HG02885 (cell line): ENCODE measurements around the gene COPS6.

ENCODE experiments used
- ATAC-seq: cut with Tn5 transposase; IDR thresholded peaks from one replicate; pipeline ENCODE4 v1.9.1; 2021; ENCODE audit warnings: mild to moderate bottlenecking; ENCODE audit not compliant: unreplicated experiment, poor library complexity

COPS6 gene

DNA sequence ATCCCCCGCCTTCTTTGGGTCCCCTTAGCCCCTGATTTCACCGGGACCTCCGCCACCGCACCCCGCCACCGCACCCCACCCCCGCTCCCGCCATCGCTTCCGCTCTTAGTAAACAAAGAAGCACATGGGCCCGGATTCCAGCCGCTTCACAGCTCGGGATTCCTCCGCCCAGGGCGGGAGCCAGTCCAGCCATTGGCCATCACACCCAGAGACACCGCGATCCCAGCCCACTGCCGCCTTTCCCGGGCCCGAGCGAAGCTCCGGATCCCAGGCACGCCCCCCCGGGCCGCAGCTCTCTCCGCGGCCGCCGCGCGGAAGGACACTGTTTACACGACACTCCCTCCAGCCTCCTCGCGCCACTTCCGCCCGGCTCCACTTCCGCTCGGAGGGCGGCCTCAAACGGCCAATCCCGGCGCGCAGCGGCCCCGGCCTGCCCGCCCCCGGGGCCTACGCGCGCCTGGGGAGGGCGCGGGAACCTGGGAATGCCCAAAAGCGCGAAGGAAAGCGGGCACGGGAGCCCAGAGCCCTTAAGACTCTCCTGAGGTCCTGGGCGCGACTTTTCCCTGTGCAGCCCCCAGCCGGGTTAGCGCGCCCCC, 11.7 kb downstream of the COPS6 start:
- ATAC-seq, result peak; percentile 72

DNA sequence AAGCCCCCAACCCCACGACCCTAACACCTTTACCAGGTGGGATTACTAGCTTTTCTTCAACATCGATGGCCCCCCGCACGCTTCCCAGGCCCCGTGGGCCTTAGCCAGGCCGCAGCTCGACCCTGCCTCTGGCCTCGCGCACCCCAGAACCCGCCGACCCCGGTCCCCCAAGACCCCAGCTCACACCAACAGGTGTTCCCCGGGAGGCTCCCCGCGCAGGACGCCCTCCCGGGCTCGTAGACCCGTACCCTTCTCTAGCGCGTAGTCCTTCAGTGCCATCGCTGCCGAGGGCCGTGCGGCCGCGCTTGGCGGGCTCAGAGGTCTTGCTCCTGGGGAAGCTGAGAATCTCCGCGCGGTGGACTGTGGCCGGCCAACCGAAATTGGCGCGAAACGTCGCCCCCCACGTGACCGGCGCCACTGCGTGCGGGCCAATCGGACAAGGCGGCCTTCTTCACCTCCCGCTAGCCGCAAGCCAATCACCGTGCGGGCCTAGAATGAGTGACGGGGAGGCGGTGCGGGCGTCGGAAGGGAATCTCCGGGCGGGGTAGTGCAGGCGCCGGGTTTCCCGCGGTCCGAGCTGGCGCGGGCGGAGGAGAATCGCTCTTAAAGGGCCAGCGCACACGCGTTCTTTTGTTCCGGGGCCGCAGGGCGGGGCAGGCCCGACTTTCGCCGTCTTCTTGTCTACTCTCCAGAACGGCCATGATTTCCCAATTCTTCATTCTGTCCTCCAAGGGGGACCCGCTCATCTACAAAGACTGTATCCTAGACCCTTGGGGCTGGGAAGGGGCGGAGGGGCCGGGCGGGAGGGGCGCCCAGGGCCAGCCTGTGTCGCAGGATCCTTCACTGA, 12.5 kb downstream of the COPS6 start, which contains the start of the genes AP4M1 and MCM7:
TSS of gene AP4M1 (plus strand) at position 628 of the 847 bp plus-strand sequence. CDS start at position 700, 72 bp downstream.
TSS of gene MCM7 (minus strand) at position 382 of the 847 bp plus-strand sequence. CDS start at position 279, 103 bp downstream.
- peak; percentile 87 for ATAC-seq

DNA sequence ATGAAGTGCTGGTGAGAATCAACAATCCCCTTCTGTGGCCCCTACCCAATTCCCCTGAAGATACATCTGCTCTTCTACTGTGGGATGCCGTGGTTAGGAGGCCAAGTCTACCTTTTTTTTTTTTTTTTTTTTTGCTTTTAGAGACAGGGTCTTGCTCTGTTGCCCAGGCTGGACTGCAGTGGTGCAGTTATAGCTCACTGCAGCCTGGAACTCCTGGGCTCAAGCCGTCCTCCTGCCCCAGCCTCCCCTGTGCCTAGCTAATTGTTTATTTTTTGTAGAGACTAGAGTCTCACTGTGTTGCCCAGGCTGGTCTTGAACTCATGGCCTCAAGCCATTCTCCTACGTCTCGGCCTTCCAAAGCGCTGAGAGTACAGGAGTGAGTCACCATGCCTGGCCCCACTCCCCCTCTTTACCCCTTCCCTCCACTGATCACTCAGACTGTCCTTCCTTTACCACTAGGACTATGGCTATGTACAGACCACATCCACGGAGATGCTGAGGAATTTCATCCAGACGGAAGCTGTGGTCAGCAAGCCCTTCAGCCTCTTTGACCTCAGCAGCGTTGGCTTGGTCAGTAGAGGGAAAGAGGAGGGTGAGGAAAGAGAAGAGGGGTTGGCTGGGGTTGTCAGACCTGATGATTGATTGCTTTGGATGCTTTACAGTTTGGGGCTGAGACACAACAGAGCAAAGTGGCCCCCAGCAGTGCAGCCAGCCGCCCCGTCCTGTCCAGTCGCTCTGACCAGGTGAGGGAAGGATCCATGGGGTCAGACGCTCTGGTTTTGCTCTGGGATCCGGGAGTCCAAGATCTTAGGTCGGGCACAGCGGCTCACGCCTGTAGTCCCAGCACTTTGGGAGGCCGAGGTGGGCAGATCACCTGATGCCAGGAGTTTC, 14.4 kb downstream of the COPS6 start:
- ATAC-seq, result no peak

DNA sequence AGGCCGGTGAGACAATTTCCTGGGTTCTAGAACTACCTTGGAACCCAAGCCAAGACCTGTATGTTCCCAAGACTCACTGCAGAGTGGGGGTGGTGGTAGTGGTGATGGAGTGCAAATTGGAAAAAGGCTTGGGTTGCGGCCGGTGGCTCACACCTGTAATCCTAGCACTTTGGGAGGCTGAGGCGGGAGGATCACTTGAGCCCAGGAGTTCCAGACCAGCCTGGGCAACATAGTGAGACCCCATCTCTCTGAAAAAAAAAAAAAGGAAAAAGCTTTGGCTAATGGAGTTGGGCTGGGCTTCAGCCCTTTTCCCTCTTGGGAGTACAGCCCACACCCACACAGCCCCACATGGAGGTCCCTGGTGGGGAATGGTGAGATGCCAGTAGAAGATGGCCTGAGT, 16.8 kb downstream of the COPS6 start:
- no peak for ATAC-seq

DNA sequence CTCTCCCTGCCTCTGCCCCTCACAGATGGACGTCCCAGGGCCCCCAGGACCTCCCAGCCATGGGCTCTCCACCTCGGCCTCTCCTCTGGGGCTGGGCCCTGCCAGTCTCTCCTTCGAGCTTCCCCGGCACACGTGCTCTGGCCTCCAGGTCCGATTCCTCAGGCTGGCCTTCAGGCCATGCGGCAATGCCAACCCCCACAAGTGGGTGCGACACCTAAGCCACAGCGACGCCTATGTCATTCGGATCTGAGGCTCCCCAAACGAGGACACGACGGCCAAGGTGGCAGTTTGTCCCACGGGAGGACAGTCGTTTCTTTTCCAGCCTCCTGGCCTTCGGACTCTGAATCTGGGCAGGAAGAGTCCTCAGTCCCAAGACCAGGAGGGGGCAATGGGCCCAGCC, 17.9 kb downstream of the COPS6 start:
- ATAC-seq, result no peak

DNA sequence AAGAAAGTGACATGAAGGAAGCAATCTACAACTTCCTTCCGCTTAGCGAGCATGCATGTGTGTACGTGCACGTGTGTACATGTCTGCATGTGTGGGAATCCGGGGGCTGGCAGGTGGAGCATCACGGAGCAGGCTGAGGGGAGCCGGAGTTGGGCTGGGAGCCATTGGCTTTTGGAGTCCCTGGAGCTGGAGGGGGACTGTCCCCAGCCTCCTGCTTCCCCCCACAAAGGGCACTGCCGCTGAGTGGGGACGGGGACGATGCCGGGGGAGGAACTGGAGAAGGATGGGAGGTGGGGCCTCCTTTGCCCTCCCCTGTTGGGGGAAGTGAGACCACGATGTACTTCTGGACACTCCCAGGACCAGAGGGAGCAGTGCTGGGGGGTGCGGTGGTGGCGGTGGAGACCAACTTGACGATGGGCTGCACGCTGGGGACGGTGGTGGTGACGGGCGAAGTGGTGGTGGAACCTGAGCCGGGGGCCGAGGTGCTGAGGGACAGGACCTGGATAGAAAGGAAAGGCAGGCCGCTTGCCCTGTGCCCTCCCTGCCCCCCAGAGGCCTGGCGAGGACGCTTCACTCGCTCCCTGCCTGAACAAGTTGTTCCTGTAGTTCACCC, 18.5 kb downstream of the COPS6 start:
- ATAC-seq, result no peak

DNA sequence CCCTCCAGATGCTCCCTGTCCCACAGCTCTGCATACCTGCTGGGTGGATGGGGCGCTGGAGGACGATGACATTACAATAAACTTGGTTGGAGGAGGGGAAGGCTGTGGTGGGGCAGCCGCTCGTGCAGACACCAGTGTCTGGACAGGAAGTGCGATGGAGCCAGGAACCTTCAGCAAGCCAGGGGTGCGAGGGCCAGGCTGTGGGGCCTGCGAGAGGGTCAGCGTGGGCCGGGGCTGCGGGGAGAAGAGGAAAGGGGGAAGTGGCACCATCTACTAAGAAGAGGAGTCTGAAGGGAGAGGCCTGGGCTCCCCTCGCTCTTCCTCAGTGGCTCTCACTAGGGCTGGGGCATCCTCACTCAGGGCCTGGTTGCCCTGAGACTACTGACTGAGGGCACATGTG, 19.1 kb downstream of the COPS6 start:
- no peak for ATAC-seq

DNA sequence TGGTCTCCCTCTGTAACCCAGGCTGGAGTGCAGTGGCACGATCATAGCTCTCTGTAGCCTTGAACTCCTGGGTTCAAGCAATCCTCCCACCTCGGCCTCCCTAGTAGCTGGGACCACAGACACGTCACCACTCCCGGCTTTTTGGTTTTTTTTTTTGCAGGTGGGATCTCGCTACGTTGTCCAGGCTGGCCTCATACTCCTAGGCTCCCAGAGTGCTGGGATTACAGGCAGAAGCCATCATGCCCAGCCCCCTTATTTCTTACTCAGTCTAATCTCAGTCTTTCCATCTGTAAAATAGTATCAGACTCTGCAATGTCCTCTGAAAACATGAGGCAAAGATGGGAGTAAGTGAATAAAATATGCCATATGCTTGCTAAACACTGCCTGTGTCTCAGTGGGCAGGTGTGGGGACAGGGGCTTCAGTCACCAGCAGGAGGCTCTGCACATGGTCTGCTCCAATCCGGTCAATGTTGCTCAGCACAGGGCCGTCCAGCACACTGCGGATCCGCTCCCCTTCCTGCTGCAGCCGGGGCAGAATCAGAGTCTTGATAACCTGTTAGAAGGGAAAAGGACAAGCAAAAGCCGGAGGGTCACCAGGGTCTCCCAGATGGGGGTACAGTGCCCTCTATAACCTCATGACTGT, 20.9 kb downstream of the COPS6 start:
- ATAC-seq, result no peak

DNA sequence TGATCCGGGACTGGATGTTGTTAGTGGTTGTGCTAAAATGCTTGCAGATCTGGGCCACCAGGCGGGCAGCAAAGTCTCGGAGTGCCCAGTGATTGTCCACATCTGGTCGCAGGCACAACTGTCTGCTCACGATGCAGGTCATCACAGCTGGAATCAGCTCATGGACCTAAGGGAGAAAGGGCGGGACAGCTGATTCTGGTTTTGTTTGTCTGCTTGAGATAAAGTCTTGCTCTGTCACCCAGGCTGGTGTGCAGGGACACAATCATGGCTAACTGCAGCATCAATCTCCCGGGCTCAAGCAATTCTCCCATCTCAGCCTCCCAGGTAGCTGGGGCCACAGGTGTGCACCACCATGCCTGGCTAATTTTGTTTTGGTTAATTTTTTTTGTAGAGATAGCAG, 22.4 kb downstream of the COPS6 start:
- ATAC-seq, result no peak

DNA sequence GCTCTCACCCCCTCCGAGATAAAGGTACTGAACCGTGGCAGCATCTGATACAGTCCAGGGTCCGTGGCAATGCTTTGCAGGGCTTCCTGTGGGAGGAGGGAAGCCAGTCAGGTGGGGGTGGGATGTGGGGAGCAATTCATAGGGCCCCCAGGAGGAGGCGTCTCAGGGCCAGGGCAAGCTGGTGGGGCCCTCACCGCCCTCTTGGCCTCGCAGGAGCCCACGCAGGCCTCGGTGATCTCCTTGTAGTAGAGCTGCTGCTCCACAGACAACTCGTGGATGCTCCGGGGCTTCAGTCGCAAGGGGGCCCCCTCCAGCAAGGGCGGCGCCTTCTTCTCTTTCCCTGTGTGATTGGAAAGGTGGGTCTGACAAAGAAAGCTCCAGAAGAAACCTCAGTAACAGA, 23.1 kb downstream of the COPS6 start:
- ATAC-seq, result no peak

DNA sequence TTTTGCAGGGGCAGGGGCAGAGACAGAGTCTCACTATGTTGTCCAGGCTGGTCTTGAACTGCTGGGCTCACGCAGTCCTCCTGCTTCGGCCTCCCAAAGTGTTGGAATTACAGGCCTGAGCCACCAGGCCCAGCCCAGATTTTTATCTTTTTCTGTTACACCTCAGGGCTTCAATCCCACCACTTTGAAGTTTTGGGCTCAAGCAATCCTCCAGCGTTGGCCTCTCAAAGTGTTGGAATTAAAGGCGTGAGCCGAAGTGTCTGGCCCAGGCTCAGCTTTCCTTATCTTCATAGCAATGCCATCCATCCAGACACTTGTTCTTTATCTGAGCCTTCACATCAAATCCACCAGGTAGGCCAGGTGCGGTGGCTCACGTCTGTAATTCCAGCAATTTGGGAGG, 26.3 kb downstream of the COPS6 start:
- ATAC-seq, result no peak

DNA sequence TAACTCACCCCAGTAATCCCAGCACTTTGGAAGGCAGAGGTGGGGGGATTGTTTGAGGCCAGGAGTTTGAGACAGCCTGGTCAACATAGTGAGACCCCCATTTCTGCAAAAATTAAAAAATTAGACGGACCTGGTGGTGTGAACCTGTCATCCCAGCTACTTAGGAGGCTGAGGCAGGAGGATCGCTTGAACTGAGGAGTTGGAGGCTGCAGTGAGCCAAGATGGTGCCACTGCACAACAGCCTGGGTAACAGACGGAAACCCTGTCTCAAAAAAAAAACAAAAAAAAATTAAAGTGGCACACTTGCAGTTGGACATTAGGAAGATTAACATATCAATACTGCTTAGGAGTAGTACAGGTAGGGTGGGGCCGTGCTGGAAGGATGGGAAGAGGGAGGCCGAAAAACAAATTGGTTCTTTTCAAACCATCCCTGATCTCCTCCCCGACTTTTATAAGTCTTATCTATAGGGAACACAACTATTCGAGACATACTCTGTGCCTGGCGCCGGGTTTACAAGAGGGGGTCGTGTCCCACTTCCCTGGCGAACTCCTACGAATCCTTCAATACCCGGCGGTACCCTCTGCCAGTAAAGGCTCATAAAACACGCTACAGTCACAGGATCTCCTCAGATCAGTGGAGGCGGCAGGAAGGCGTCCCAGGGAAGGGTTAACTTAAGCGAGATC, 29.8 kb downstream of the COPS6 start:
- no peak for ATAC-seq

DNA sequence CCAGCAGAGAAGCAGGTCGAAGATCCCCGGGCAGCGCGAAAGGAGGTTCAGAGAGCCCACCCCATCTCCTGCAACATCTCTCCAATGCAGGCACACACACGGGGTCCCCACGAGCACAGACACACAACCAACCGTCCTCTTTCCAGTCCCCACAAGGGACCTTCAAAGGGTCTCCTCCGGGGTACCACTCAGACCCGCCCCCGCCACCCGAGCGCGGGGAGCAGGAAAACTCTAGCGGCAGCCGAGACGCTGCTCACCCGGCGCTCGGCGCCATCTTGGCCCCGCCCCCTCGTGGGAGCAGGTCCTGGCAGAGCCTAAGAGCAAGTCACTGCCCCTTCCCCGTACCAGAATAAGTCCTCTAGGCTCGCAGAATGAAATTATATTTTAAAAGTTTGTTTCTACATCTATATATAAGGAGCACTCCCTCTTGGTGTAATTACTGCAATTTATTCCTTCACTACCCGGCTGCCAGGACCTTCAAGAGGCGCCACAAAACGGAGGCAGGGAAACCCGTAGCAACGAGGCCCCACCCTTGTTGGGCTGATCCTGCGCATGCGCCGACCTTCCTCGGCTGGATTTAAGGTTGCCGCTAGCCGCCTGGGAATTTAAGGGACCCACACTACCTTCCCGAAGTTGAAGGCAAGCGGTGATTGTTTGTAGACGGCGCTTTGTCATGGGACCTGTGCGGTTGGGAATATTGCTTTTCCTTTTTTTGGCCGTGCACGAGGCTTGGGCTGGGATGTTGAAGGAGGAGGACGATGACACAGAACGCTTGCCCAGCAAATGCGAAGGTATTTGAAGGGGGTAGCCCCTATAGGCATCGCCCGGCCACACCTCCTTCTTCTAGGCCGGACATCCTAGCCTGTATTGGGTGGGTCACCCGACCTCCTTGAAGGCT, 30.6 kb downstream of the COPS6 start, which contains the start of the genes CNPY4 and TAF6:
TSS of gene CNPY4 (plus strand) at position 563 of the 898 bp plus-strand sequence. CDS start at position 674, 111 bp downstream.
TSS of gene TAF6 (minus strand) at position 287 of the 898 bp plus-strand sequence. CDS start 5,149 bp downstream, outside the sequence.
- ATAC-seq, result peak; percentile 78

DNA sequence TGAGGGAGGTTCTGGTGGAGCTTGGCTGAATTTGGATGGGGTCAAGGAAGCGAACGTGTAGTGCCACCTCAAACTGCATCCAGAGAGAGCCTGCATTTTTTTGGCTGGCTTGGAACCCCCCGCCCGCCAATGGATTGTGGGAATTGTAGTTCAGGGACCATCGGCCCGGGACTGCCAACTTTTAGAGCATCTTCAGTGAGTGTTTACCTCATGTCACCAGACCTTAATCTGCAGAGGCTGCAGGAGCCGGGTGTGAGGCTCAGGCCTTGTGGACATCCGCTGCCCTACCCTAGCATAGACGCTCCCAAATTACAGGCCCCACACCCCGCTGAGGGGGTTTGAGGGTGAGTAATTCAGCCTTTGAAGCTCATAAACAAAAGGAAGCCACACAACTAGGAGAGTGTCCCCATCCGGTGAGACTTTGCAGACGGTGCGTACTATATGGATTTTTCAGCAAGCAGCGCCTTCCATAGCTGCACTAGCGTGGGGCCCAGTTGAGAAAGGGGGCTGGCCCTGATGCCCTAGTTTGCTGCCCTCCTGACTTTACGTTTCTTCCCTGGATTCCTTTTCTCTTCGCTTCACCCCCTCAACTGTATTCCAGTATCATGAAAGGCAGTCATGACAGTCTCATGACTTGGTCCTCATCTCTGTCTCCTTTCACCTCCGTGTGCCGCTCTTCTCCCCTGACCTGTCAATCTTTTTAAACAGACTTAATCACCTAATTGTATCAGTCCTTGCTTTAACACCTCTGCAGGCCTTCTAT, 31.4 kb downstream of the COPS6 start:
- ATAC-seq, result peak; percentile 27

DNA sequence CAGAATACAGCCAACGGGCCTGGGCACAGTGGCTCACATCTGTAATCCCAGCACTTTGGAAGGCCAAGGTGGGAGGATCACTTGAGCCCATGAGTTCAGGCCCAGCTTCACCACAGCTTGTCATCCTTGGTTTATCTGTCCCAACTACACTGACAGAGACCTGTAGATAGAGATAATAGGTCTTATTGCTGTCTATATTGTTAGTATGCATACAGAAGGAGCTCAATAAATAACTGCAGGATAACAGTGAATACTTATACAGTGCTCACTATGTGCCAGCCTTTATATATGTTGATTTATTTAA, 31.9 kb downstream of the COPS6 start:
- no peak for ATAC-seq

DNA sequence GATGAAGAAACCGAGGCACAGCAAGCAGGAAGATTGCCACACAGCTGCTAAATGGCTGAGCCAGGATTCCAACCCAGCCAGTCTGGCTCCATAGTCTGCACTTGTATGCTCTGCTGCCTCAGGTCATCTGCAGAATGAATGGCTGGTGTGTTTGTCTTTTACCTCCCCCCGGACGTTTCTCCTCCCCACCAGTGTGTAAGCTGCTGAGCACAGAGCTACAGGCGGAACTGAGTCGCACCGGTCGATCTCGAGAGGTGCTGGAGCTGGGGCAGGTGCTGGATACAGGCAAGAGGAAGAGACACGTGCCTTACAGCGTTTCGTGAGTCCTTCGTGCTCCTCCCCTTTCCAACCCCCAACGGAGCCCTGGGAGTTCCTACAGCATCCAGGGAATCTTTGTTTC, 33.3 kb downstream of the COPS6 start:
- ATAC-seq, result no peak

DNA sequence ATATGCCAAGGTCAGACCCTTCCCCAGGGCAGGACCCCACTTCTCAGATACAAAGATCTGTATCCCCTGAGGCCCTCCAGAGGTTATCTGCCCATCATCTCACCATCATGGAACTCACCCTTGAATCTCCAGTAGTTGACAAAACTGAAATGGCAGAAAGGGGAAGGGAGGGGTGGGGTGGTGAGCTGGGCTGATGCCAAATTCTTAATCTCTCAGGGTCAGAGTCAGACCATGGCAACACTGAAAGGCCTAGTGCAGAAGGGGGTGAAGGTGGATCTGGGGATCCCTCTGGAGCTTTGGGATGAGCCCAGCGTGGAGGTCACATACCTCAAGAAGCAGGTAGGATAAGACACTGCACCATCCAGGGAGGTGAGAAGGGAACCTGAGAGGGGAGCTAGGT, 33.8 kb downstream of the COPS6 start:
- ATAC-seq, result no peak
